IMR-90 (cell line): ENCODE results near the gene ZFP90. TPM values are rescaled to one million over a fixed set of nuclear protein-coding genes. Genes with fewer than 3 reads are reported as not detected.

Experiments
- ATAC-seq: fragments of 200-7000 bp; cut with Tn5 transposase; 2 replicates; pipeline ENCODE4 v1.9.1; 2020; ENCODE audit warnings: low read depth, mild to moderate bottlenecking, moderate library complexity
- BruUV-seq: library from RNA; stranded (reverse); fragments of 400-500 nt; replicated peaks from 2 replicates; lab custom pipeline; 2021; lab: Mats Ljungman, UMichigan
- CTCF ChIA-PET: fragments of 300-600 bp; formaldehyde crosslinking; extraction: SDS; loops from one replicate; lab custom pipeline; 2021; ENCODE audit warnings: antibody characterized with exemption; lab: Yijun Ruan, JAX
- POLR2A ChIA-PET: fragments of 300-600 bp; sonication (Branson Sonifier 250); formaldehyde crosslinking; loops from one replicate; lab custom pipeline; 2022; ENCODE audit warnings: antibody characterized with exemption; ENCODE audit not compliant: unreplicated experiment; lab: Charles Lee
- DNase-seq: peaks from one replicate; pipeline ENCODE4 v3.0.0; 2013
- H2AFZ ChIP-seq: replicated peaks from 2 replicates; pipeline ENCODE3; 2013; ENCODE audit warnings: low read length, mild to moderate bottlenecking; ENCODE audit not compliant: poor library complexity
- H2AK5ac ChIP-seq: 2 replicates; pipeline ENCODE4 v1.6.1; 2013; ENCODE audit warnings: low read depth, low read length, inconsistent platforms
- H2AK9ac ChIP-seq: replicated peaks from 2 replicates; pipeline ENCODE3; 2013; ENCODE audit warnings: mild to moderate bottlenecking, low read depth, low read length, moderate library complexity; ENCODE audit not compliant: poor library complexity
- H2BK120ac ChIP-seq: 2 replicates; pipeline ENCODE4 v1.6.1; 2013; ENCODE audit warnings: low read depth, low read length, inconsistent platforms
- H2BK15ac ChIP-seq: 3 replicates; pipeline ENCODE4 v1.6.1; 2013; ENCODE audit warnings: low read depth, low read length, inconsistent platforms
- H2BK20ac ChIP-seq: 2 replicates; pipeline ENCODE4 v1.6.1; 2013; ENCODE audit warnings: low read depth, mild to moderate bottlenecking, inconsistent platforms, low read length, moderate library complexity
- H2BK5ac ChIP-seq: 2 replicates; pipeline ENCODE4 v1.6.1; 2013; ENCODE audit warnings: mild to moderate bottlenecking, low read depth, low read length, inconsistent platforms; ENCODE audit not compliant: poor library complexity, severe bottlenecking
- H3K14ac ChIP-seq: replicated peaks from 2 replicates; pipeline ENCODE4 v1.6.1; 2013; ENCODE audit warnings: low read depth, low read length, inconsistent platforms
- H3K18ac ChIP-seq: 2 replicates; pipeline ENCODE4 v1.6.1; 2013; ENCODE audit warnings: low read depth, low read length, control low read depth
- H3K23ac ChIP-seq: 2 replicates; pipeline ENCODE4 v1.6.1; 2013; ENCODE audit warnings: low read depth, low read length, inconsistent platforms
- H3K27ac ChIP-seq: 2 replicates; pipeline ENCODE4 v1.5.1; 2013; ENCODE audit warnings: mild to moderate bottlenecking, control low read depth, low read length; ENCODE audit not compliant: insufficient read depth
- H3K27me3 ChIP-seq: 2 replicates; pipeline ENCODE4 v1.6.1; 2013; ENCODE audit warnings: low read length; ENCODE audit not compliant: control insufficient read depth, insufficient read depth
- H3K36me3 ChIP-seq: 2 replicates; pipeline ENCODE4 v1.6.1; 2013; ENCODE audit warnings: low read length, mixed read lengths; ENCODE audit not compliant: control insufficient read depth, insufficient read depth
- H3K4ac ChIP-seq: 2 replicates; pipeline ENCODE4 v1.6.1; 2013; ENCODE audit warnings: low read depth, low read length, inconsistent platforms
- H3K4me1 ChIP-seq: 2 replicates; pipeline ENCODE4 v1.6.1; 2013; ENCODE audit warnings: low read length, mixed read lengths; ENCODE audit not compliant: control insufficient read depth, insufficient read depth
- H3K4me2 ChIP-seq: 2 replicates; pipeline ENCODE4 v1.6.1; 2013; ENCODE audit warnings: low read depth, mild to moderate bottlenecking, control low read depth, low read length, moderate library complexity
- H3K4me3 ChIP-seq: 2 replicates; pipeline ENCODE4 v1.5.1; 2013; ENCODE audit warnings: low read depth, mild to moderate bottlenecking, control low read depth, low read length, moderate library complexity; ENCODE audit not compliant: insufficient read depth
- H3K56ac ChIP-seq: 2 replicates; pipeline ENCODE4 v1.6.1; 2013; ENCODE audit warnings: low read length, inconsistent platforms; ENCODE audit not compliant: insufficient read depth; ENCODE audit errors: extremely low read depth
- H3K79me1 ChIP-seq, 2 experiments: 2 replicates each; pipeline ENCODE4 v1.6.1; 2013; ENCODE audit warnings: low read length in 2 of 2, inconsistent platforms in 1 of 2, low read depth in 1 of 2
- H3K9ac ChIP-seq: 2 replicates; pipeline ENCODE4 v1.6.1; 2013; ENCODE audit warnings: low read depth, low read length, control low read depth
- H3K9me1 ChIP-seq: 2 replicates; pipeline ENCODE4 v1.6.1; 2013; ENCODE audit warnings: low read length, inconsistent platforms; ENCODE audit not compliant: insufficient read depth
- H3K9me3 ChIP-seq: 2 replicates; pipeline ENCODE4 v1.6.1; 2013; ENCODE audit warnings: low read length; ENCODE audit not compliant: control insufficient read depth, insufficient read depth
- H4K20me1 ChIP-seq: 2 replicates; pipeline ENCODE4 v1.6.1; 2013; ENCODE audit warnings: low read length, inconsistent platforms; ENCODE audit not compliant: insufficient read depth
- H4K5ac ChIP-seq: 2 replicates; pipeline ENCODE4 v1.6.1; 2013; ENCODE audit warnings: mild to moderate bottlenecking, low read depth, low read length, control low read depth
- H4K8ac ChIP-seq, 2 experiments: 2 replicates each; pipeline ENCODE4 v1.6.1; 2013; ENCODE audit warnings: low read depth in 2 of 2, low read length in 2 of 2, control low read depth in 1 of 2, inconsistent platforms in 1 of 2
- H4K91ac ChIP-seq: 2 replicates; pipeline ENCODE4 v1.6.1; 2013; ENCODE audit warnings: low read depth, low read length, inconsistent platforms; ENCODE audit not compliant: insufficient read depth
- FOS ChIP-seq: fragments of 150-350 bp; IDR thresholded peaks from 2 replicates; pipeline ENCODE4 v1.6.1; 2016; ENCODE audit warnings: low read depth, low read length
- MXI1 ChIP-seq: IDR thresholded peaks from 2 replicates; pipeline ENCODE4 v1.6.1; 2012; ENCODE audit warnings: low read depth, mild to moderate bottlenecking, low read length, moderate library complexity, borderline replicate concordance
- WGBS, 2 experiments: methylation state at CpG; one replicate each; pipeline versions ENCODE4 v1.1.5 to v1.1.7; 2013; ENCODE audit warnings: missing lambda C conversion rate in 2 of 2; ENCODE audit not compliant: insufficient read length in 1 of 2; ENCODE audit errors: extremely low coverage in 2 of 2; 5-methylcytosine and 5-hydroxymethylcytosine counted together
- dilution Hi-C: fragments of 300-500 bp; cut with HindIII; formaldehyde crosslinking; loops from one replicate; pipeline ENCODE4 v1.14.3; 2018; ENCODE audit warnings: low sequenced_read_pairs; ENCODE audit not compliant: unreplicated experiment
- in situ Hi-C: fragments of 300-500 bp; cut with MboI; formaldehyde crosslinking; loops from 3 replicates; pipeline ENCODE4 v1.14.3; 2019; ENCODE audit warnings: low sequenced_read_pairs, inconsistent platforms, mixed read lengths
- intact Hi-C: fragments of 100-400 bp; cut with micrococcal nuclease; formaldehyde crosslinking; loops from 2 replicates; pipeline ENCODE4 v1.10.0; 2022
- polyA plus RNA-seq, 3 experiments: library from polyadenylated mRNA; depleted of rRNA; stranded (reverse); fragments of >200 nt; gene quantifications; 2 replicates each; pipeline ENCODE4 v1.2.3, GENCODE V29; 2012; ENCODE audit warnings: low replicate concordance in 1 of 3
- total RNA-seq: library from RNA; depleted of rRNA; stranded (reverse); fragments of >200 nt; gene quantifications from 2 replicates; pipeline ENCODE4 v1.2.3, GENCODE V29; 2012
- TF ChIP-seq, protein P1 (sequence below): fragments of 150-350 bp; IDR thresholded peaks from 2 replicates; pipeline ENCODE4 v1.6.1; 2017; ENCODE audit warnings: mild to moderate bottlenecking, antibody characterized with exemption, low read length, low read depth

ZFP90 gene
- total and polyA plus RNA-seq, 2 of the 4 experiments (the other 2 are of a cell fraction), result 7.3 to 22.6 TPM

DNA sequence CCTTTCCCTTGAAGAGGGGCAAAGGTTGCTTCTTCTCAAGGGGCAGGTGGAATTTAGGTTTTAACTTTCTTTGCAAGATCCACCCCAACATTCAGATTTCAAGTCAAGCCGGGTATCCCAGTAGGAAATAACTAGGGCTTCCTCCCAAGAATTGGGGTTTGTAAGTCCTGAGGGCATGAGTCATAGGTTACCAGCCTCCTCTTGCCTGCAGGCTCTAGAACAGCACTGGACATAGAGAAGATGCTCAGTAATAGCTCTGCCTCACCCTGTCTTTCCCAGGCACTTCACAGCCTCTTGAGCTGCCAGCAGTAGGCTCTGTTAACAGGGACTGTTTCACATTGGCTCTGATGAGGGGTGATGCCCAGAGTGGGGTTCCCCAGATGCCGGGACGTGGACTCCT lies 35.8 kb upstream of the ZFP90 start:
- no peak overlapping the region for H3K56ac ChIP-seq
- no peak overlapping the region for H2BK120ac ChIP-seq
- no TSS peak for BruUV-seq
- no peak overlapping the region for H3K4ac ChIP-seq
- H4K20me1 ChIP-seq, result no peaks in the 10 kb centered on the region
- no peaks in the 10 kb centered on the region for H3K4me1 ChIP-seq
- no peak overlapping the region for H4K5ac ChIP-seq
- no peak overlapping the region for H2AFZ ChIP-seq
- no peaks in the 10 kb centered on the region for H3K79me1 ChIP-seq
- H3K9me3 ChIP-seq, result no peaks in the 10 kb centered on the region
- POLR2A ChIA-PET, result no interaction called here
- no peak overlapping the region for H3K4me3 ChIP-seq
- in situ Hi-C loops, result no loop called here
- H2BK20ac ChIP-seq, result no peak overlapping the region
- H3K18ac ChIP-seq, result no peak overlapping the region
- no peaks in the 10 kb centered on the region for H3K9me1 ChIP-seq
- dilution Hi-C loops, result no loop called here
- H3K36me3 ChIP-seq, result no peaks in the 10 kb centered on the region
- H2BK5ac ChIP-seq, result no peak overlapping the region
- H3K9ac ChIP-seq, result no peak overlapping the region
- no CpG with 5 or more reads among the region's 3 CpGs for WGBS, 2 experiments
- H3K27ac ChIP-seq, result no peak overlapping the region
- no peak overlapping the region for H3K4me2 ChIP-seq
- H3K27me3 ChIP-seq, result peaks cover 28% of the 10 kb centered on the region
- no peak overlapping the region for H3K23ac ChIP-seq
- CTCF ChIA-PET, result no interaction called here
- TF ChIP-seq FOS, result no peak
- TF ChIP-seq, protein P1, sequence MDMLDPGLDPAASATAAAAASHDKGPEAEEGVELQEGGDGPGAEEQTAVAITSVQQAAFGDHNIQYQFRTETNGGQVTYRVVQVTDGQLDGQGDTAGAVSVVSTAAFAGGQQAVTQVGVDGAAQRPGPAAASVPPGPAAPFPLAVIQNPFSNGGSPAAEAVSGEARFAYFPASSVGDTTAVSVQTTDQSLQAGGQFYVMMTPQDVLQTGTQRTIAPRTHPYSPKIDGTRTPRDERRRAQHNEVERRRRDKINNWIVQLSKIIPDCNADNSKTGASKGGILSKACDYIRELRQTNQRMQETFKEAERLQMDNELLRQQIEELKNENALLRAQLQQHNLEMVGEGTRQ, result no peak
- TF ChIP-seq MXI1, result no peak
- no peak overlapping the region for H2AK9ac ChIP-seq
- no peak overlapping the region for H4K91ac ChIP-seq
- H2BK15ac ChIP-seq, result no peak overlapping the region
- no peak overlapping the region for H2AK5ac ChIP-seq
- H4K8ac ChIP-seq, result no peak overlapping the region
- intact Hi-C loops, result no loop called here
- ATAC-seq (no peak), DNase-seq (peak; percentile 21)
- H3K14ac ChIP-seq, result no peak overlapping the region
